ENCODE data around the gene SLU7.

DNA sequence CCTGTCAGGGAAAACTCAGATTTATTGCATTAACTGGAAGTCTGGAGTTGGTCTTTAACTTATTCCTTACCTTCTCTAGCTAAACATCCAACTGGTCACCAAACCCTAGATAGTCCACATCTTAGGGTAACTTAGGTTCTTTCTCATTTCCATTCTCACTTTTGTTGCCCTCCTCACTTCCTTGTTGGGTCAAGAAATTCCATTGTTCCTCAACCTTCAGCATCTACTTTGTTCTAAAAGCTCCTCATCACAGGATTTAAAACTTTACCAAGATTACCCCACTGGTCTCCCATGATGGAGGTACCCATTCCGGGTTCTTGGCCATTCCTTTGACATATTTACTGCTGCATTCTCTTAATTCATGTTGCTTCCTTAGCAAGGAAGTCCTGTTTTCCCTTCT lies 34.9 kb upstream of the SLU7 start:
- TF ChIP-seq, protein P1, sequence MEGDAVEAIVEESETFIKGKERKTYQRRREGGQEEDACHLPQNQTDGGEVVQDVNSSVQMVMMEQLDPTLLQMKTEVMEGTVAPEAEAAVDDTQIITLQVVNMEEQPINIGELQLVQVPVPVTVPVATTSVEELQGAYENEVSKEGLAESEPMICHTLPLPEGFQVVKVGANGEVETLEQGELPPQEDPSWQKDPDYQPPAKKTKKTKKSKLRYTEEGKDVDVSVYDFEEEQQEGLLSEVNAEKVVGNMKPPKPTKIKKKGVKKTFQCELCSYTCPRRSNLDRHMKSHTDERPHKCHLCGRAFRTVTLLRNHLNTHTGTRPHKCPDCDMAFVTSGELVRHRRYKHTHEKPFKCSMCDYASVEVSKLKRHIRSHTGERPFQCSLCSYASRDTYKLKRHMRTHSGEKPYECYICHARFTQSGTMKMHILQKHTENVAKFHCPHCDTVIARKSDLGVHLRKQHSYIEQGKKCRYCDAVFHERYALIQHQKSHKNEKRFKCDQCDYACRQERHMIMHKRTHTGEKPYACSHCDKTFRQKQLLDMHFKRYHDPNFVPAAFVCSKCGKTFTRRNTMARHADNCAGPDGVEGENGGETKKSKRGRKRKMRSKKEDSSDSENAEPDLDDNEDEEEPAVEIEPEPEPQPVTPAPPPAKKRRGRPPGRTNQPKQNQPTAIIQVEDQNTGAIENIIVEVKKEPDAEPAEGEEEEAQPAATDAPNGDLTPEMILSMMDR (IDR thresholded peaks at IDR 0.05; ENCODE audit: low read depth, low read length) = no peak
- TF ChIP-seq EZH2phosphoT487 (IDR thresholded peaks at IDR 0.05; ENCODE audit: low read depth) = no peak
